ENCODE measurements around the gene HELZ.

HELZ gene

GRCh38 chr17:67186782-67187181, 58.2 kb downstream of the HELZ start:
- DNase-seq (ENCODE audit: low spot score), result no peak

- DNase-seq (ENCODE audit: low spot score), result no peak
Measured at GRCh38 chr17:67183531-67183930, 61.5 kb downstream of the HELZ start.

GRCh38 chr17:67181825-67182224, 63.2 kb downstream of the HELZ start:
- no peak for DNase-seq (ENCODE audit: low spot score)

GRCh38 chr17:67180275-67180674, 64.7 kb downstream of the HELZ start:
- DNase-seq (ENCODE audit: low spot score), result no peak

- DNase-seq (ENCODE audit: low spot score), result no peak
Measured at GRCh38 chr17:67178555-67178954, 66.4 kb downstream of the HELZ start.

- no peak for DNase-seq (ENCODE audit: low spot score)
Measured at GRCh38 chr17:67177732-67178131, 67.3 kb downstream of the HELZ start.

- no peak for DNase-seq (ENCODE audit: low spot score)
Measured at GRCh38 chr17:67174190-67174589, 70.8 kb downstream of the HELZ start.

GRCh38 chr17:67171560-67171959, 73.4 kb downstream of the HELZ start:
- DNase-seq (ENCODE audit: low spot score), result no peak

- DNase-seq (ENCODE audit: low spot score), result no peak
Measured at GRCh38 chr17:67168496-67168895, 76.5 kb downstream of the HELZ start.

GRCh38 chr17:67165201-67165600, 79.8 kb downstream of the HELZ start:
- DNase-seq (ENCODE audit: low spot score), result no peak

GRCh38 chr17:67164302-67164701, 80.7 kb downstream of the HELZ start:
- no peak for DNase-seq (ENCODE audit: low spot score)

GRCh38 chr17:67162771-67163170, 82.2 kb downstream of the HELZ start:
- no peak for DNase-seq (ENCODE audit: low spot score)

- no peak for DNase-seq (ENCODE audit: low spot score)
Measured at GRCh38 chr17:67161573-67161972, 83.4 kb downstream of the HELZ start.

- no peak for DNase-seq (ENCODE audit: low spot score)
Measured at GRCh38 chr17:67160791-67161190, 84.2 kb downstream of the HELZ start.

- no peak for DNase-seq (ENCODE audit: low spot score)
Measured at GRCh38 chr17:67157732-67158639, 87.0 kb downstream of the HELZ start.

GRCh38 chr17:67156269-67157199, 88.5 kb downstream of the HELZ start:
- DNase-seq (ENCODE audit: low spot score), result no peak

- DNase-seq (ENCODE audit: low spot score), result no peak
Measured at GRCh38 chr17:67152824-67153223, 92.2 kb downstream of the HELZ start.

- no peak for DNase-seq (ENCODE audit: low spot score)
Measured at GRCh38 chr17:67151717-67152116, 93.3 kb downstream of the HELZ start.

- no peak for DNase-seq (ENCODE audit: low spot score)
Measured at GRCh38 chr17:67150826-67151225, 94.2 kb downstream of the HELZ start.

- no peak for DNase-seq (ENCODE audit: low spot score)
Measured at GRCh38 chr17:67148352-67148751, 96.6 kb downstream of the HELZ start.

- no peak for DNase-seq (ENCODE audit: low spot score)
Measured at GRCh38 chr17:67145183-67145805, 99.7 kb downstream of the HELZ start.

- no peak for DNase-seq (ENCODE audit: low spot score)
Measured at GRCh38 chr17:67143318-67143717, 101.7 kb downstream of the HELZ start.

Measured in ecto neural progenitor cell (in vitro differentiated cells).